HepG2 (cell line): Measurements from ENCODE around the gene ZNF554. TPM values are rescaled to one million over a fixed set of nuclear protein-coding genes. Genes with fewer than 3 reads are reported as not detected.

Experiments used
- DMTF1 ChIP-seq: sonication (generic); formaldehyde crosslinking; IDR thresholded peaks from 2 replicates; pipeline ENCODE4 v1.4.0; 2020; ENCODE audit warnings: mild to moderate bottlenecking, missing genetic modification reagents
- HDAC2 ChIP-seq: sonication (generic); formaldehyde crosslinking; IDR thresholded peaks from 2 replicates; pipeline ENCODE4 v1.4.0; 2020; ENCODE audit warnings: missing genetic modification reagents
- JUND ChIP-seq: sonication (generic); formaldehyde crosslinking; IDR thresholded peaks from 2 replicates; pipeline ENCODE4 v1.8.0; 2022; ENCODE audit warnings: mild to moderate bottlenecking, missing genetic modification reagents
- NFIC ChIP-seq: IDR thresholded peaks from 2 replicates; pipeline ENCODE4 v1.6.1; 2012; ENCODE audit warnings: mild to moderate bottlenecking, low read length, inconsistent platforms
- NKX3-1 ChIP-seq: sonication (generic); formaldehyde crosslinking; IDR thresholded peaks from 2 replicates; pipeline ENCODE4 v1.5.0; 2020; ENCODE audit warnings: missing genetic modification reagents
- THYN1 ChIP-seq: sonication (generic); formaldehyde crosslinking; IDR thresholded peaks from 2 replicates; pipeline ENCODE4 v1.8.1; 2023; ENCODE audit warnings: low read depth, mild to moderate bottlenecking, moderate library complexity, missing genetic modification reagents, borderline replicate concordance
- ZNF10 ChIP-seq: sonication (generic); formaldehyde crosslinking; IDR thresholded peaks from 2 replicates; pipeline ENCODE4 v1.4.0; 2020; ENCODE audit warnings: mild to moderate bottlenecking, low read depth, missing genetic modification reagents, borderline replicate concordance
- ZNF282 ChIP-seq: fragments of 450-650 bp; IDR thresholded peaks from 2 replicates; pipeline ENCODE4 v1.6.1; 2018; ENCODE audit not compliant: partially characterized antibody
- ZNF782 ChIP-seq: sonication (generic); formaldehyde crosslinking; IDR thresholded peaks from 2 replicates; pipeline ENCODE4 v1.4.0; 2020; ENCODE audit warnings: missing genetic modification reagents, mild to moderate bottlenecking, borderline replicate concordance
- ZSCAN31 ChIP-seq: sonication (generic); formaldehyde crosslinking; IDR thresholded peaks from 2 replicates; pipeline ENCODE4 v1.5.0; 2020; ENCODE audit warnings: low read depth, mild to moderate bottlenecking, missing genetic modification reagents
- polyA plus RNA-seq, 8 experiments: library from polyadenylated mRNA; depleted of rRNA in 3 of 8; stranded (reverse) in 7 of 8; unstranded in 1 of 8; fragments of >200 nt; fragmentation: Illumina TruSeq in 4 of 8; extraction: Trizol in 4 of 8; gene quantifications; 2 replicates each; pipeline versions ENCODE4 v1.2.1 to v1.2.3, GENCODE V29; 2011 to 2016; ENCODE audit warnings: low read depth in 4 of 8, missing spikeins in 1 of 8, mixed read lengths in 1 of 8; ENCODE audit not compliant: insufficient read depth in 1 of 8
- total RNA-seq, 5 experiments: library from RNA; depleted of rRNA; stranded (reverse); fragments of >200 nt; fragmentation: Illumina TruSeq; extraction: Trizol; gene quantifications; 2 replicates each; pipeline ENCODE4 v1.2.3, GENCODE V29; 2016; ENCODE audit warnings: low read depth in 1 of 5
- TF ChIP-seq, protein P1 (sequence below): sonication (generic); formaldehyde crosslinking; IDR thresholded peaks from 2 replicates; pipeline ENCODE4 v1.4.0; 2020; ENCODE audit warnings: missing genetic modification reagents, borderline replicate concordance
- TF ChIP-seq, protein P2 (sequence below): sonication (generic); formaldehyde crosslinking; IDR thresholded peaks from one replicate; pipeline ENCODE4 v1.5.1; 2020; ENCODE audit warnings: mild to moderate bottlenecking, missing genetic modification reagents; ENCODE audit errors: not compliant biosample characterization

ZNF554 gene
- total and polyA plus RNA-seq, 2 of the 13 experiments (the other 11 are each of a cell fraction or from before 2014, with no cell fraction given): 2.2 to 2.7 TPM

GRCh38 chr19:2811221-2811722 is 8.4 kb upstream of the ZNF554 start (continued):
- TF ChIP-seq DMTF1 (no peak), NKX3-1 (CRISPR knock-in tag) (no peak), ZSCAN31 (CRISPR knock-in tag) (0 out of 2 replicates have a peak, but pooled peaks have one; percentile 53), JUND (CRISPR knock-in tag) (no peak), NFIC (no peak), ZNF10 (CRISPR knock-in tag) (no peak), HDAC2 (CRISPR knock-in tag) (no peak), ZNF282 (no peak), ZNF782 (CRISPR knock-in tag) (no peak), THYN1 (CRISPR knock-in tag) (no peak)
- TF ChIP-seq, protein P1, sequence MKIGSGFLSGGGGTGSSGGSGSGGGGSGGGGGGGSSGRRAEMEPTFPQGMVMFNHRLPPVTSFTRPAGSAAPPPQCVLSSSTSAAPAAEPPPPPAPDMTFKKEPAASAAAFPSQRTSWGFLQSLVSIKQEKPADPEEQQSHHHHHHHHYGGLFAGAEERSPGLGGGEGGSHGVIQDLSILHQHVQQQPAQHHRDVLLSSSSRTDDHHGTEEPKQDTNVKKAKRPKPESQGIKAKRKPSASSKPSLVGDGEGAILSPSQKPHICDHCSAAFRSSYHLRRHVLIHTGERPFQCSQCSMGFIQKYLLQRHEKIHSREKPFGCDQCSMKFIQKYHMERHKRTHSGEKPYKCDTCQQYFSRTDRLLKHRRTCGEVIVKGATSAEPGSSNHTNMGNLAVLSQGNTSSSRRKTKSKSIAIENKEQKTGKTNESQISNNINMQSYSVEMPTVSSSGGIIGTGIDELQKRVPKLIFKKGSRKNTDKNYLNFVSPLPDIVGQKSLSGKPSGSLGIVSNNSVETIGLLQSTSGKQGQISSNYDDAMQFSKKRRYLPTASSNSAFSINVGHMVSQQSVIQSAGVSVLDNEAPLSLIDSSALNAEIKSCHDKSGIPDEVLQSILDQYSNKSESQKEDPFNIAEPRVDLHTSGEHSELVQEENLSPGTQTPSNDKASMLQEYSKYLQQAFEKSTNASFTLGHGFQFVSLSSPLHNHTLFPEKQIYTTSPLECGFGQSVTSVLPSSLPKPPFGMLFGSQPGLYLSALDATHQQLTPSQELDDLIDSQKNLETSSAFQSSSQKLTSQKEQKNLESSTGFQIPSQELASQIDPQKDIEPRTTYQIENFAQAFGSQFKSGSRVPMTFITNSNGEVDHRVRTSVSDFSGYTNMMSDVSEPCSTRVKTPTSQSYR (CRISPR knock-in tag): no peak
- TF ChIP-seq, protein P2, sequence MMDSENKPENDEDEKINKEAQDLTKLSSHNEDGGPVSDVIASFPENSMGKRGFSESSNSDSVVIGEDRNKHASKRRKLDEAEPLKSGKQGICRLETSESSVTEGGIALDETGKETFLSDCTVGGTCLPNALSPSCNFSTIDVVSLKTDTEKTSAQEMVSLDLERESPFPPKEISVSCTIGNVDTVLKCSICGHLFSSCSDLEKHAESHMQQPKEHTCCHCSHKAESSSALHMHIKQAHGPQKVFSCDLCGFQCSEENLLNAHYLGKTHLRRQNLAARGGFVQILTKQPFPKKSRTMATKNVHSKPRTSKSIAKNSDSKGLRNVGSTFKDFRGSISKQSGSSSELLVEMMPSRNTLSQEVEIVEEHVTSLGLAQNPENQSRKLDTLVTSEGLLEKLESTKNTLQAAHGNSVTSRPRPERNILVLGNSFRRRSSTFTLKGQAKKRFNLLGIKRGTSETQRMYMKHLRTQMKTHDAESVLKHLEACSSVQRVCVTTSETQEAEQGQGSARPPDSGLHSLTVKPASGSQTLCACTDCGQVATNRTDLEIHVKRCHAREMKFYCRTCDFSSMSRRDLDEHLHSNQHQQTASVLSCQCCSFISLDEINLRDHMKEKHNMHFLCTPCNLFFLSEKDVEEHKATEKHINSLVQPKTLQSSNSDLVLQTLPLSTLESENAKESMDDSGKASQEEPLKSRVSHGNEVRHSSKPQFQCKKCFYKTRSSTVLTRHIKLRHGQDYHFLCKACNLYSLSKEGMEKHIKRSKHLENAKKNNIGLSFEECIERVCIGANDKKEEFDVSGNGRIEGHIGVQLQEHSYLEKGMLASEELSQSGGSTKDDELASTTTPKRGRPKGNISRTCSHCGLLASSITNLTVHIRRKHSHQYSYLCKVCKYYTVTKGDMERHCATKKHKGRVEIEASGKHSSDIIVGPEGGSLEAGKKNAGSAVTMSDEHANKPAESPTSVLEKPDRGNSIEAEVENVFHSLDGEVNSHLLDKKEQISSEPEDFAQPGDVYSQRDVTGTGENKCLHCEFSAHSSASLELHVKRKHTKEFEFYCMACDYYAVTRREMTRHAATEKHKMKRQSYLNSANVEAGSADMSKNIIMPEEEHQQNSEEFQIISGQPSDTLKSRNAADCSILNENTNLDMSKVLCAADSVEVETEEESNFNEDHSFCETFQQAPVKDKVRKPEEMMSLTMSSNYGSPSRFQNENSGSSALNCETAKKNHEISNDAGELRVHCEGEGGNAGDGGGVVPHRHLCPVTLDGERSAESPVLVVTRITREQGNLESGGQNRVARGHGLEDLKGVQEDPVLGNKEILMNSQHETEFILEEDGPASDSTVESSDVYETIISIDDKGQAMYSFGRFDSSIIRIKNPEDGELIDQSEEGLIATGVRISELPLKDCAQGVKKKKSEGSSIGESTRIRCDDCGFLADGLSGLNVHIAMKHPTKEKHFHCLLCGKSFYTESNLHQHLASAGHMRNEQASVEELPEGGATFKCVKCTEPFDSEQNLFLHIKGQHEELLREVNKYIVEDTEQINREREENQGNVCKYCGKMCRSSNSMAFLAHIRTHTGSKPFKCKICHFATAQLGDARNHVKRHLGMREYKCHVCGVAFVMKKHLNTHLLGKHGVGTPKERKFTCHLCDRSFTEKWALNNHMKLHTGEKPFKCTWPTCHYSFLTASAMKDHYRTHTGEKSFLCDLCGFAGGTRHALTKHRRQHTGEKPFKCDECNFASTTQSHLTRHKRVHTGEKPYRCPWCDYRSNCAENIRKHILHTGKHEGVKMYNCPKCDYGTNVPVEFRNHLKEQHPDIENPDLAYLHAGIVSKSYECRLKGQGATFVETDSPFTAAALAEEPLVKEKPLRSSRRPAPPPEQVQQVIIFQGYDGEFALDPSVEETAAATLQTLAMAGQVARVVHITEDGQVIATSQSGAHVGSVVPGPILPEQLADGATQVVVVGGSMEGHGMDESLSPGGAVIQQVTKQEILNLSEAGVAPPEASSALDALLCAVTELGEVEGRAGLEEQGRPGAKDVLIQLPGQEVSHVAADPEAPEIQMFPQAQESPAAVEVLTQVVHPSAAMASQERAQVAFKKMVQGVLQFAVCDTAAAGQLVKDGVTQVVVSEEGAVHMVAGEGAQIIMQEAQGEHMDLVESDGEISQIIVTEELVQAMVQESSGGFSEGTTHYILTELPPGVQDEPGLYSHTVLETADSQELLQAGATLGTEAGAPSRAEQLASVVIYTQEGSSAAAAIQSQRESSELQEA (CRISPR knock-in tag): no peak
